Measurements from ENCODE around the gene MAP3K4.

The MAP3K4 gene

DNA sequence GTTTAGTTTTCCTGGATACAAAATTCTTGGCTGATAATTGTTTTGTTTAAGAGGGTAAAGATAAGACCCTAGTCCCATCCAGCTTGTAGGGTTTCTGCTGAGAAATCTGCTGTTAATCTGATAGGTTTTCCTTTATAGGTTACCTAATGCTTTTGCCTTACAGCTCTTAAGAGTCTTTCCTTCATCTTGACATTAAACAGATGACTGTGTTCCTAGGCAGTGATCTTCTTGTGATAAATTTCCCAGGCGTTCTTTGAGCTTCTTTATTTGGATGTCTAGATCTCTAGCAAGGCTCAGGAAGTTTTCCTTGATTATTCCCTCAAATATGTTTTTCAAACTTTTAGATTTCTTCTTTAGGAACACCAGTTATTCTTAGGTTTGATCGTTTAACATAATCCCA is 134.0 kb downstream of the MAP3K4 start:
- DNase-seq (ENCODE audit: low read depth): no peak

DNA sequence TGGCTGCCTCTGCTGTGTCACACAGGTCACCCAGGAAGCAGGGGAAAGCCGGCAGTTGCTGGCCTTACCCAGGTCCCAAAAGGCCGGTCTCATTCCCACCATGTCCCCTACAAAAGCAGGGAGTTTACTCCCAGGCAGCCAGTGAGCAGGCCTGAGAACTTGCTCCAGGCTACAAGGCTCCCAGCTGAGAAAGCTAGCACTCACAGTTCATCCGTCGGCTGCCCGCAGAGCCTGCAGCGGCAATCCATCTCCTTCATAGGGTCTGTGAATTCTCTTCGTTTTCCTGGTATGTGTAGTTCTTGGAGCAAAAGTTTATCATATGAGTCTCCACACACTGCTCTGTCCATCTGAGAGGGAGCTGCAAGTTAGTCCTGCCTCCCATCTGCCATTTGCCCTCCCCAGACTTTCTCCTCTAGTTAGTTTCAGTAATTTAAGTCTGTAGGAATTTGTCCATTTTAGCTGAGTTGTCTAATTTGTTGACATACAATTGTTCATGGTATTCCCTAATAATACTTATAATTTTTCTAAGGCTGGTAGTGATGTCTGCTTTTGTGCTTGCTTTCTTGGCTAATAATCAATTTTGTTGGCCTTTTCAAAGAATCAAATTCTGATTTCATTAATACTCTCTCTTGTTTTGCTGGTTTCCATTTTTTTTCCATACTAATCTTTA is 135.6 kb downstream of the MAP3K4 start:
- no peak for DNase-seq (ENCODE audit: low read depth)

DNA sequence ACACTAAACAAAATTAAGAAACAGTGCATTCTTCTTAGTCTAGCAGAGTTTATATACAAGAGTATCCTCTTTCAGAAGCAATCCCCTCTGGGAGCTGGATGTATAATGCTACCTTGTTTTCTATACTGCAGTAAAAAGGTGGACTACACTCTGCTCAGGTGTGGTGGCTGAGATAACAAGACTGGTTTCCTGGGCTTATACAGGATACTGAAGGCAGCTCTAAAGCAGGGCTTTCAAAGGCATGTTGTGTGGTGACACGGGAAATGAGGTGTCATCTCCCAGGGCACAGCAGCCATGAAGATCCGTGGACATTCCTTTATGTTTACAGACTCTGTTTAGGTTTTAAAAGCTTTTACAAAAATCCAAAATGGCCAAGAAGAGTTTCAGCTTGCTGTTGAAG is 136.7 kb downstream of the MAP3K4 start:
- no peak for DNase-seq (ENCODE audit: low read depth)

DNA sequence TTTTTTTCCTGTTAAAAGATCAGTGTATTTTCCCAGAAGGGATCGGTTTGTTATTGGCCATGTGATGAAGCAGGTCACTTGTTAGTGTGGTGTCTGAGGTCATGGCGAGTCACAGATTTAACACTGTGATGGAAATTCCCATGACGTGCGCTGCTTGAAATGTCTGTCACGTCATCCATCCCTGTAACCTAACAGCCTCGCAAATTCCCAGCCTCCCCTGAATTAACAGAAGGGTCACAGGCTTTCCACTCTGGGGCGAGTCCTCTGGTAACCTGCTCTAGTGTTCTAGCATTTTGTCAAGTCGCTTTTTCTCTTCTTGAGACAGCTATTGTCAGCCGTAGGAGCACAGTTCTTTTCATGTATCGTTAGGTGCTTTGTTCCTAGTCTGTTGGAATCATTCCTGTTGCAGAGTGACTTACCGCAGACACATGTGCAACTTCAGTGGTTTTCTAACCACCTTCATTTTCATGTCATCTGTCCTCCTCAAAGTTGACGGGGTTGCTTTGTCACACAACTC is 137.2 kb downstream of the MAP3K4 start:
- DNase-seq (ENCODE audit: low read depth): peak; percentile 96

DNA sequence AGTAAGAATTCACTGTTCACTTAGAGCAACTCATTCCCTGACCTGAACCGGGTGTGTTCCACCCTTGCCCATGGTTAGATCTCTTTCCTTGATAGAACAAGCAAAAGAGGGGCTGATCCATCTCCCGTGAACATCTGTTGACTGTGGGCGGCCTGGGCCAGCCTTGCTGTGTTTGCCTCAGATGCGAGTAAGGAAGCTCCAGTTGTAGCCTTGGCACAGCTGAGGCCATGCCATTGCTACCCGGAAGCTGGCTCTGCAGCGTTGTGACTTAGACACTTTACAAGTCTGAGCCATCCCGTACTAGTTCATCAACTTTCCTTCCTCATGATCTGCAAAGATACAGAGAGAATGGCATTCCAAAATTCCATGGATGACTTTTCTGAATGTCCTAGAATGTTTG is 139.0 kb downstream of the MAP3K4 start:
- no peak for DNase-seq (ENCODE audit: low read depth)

DNA sequence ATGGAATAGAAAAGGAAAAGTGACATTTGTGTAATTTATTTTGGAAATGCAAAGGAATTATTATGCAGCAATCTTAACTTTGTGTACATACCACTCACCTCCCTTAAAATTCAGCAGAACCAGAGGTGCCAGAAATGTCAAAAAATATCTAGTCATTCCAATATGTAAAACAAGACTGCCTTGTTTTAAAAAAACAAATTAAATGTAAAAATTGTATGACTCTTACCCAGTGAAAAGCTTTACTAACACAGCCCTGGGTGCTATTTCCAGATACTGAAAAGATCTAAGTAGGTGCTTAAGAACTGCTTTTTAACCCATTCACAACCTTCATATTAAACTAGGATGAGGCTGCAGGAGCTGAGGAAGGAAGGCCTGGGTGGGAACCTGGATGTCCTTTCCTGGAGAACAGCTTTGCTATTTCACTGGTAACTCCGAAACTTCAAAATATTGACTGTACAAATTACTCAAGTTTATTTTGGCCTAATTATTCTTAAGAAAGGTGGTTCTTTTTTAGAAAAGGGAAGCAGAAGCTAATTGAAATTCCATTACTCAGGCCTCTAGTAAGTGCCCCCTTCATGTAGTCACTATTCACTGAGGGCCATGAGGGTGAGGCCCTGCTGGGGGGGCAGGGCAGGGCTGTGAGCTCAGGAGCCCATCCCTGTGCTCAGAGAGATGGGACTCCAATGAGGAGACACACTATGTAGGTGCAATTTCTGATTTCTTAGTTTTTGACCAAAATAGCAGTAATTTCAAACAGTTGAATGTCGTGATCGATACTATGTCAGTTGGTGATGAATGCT is 139.6 kb downstream of the MAP3K4 start:
- no peak for DNase-seq (ENCODE audit: low read depth)

DNA sequence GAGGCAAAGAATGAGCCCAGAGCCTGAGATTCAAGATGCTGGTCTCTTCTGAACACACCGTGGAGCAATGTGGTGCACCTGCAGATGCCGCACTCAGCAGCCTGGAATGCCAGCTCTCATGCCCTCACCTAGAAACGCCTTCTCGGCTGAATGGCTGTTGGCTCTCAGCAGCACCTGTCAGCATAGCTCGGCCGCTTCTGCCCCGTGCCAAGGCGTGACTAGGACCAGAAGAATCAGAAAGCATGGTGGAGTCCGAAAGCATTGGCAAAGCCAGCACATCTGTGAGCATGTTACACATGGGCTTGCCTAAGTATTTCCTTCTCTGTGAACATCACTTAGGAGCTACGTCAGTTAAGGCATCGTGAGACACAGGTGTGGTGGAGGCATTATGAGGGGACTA is 140.8 kb downstream of the MAP3K4 start:
- no peak for DNase-seq (ENCODE audit: low read depth)

DNA sequence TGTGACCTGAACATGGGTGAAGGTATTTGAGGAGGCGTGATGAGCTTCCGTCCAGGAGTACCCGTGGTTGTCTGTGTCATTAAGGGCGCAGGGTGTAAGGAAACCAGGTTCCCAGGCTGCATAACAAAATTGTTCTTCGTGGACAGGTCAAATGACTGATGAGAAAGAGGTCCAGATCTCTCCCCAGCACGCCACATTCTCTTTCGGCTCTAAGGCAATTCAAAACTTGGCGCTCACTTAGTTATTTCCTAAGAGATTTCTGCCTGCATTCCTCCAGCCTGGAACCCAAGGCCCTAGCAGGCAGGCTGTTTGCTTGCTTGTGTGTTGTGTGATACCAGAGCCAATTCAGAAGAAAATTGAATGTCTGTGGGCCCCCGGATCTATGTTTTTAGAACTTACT is 142.4 kb downstream of the MAP3K4 start:
- no peak for DNase-seq (ENCODE audit: low read depth)

DNA sequence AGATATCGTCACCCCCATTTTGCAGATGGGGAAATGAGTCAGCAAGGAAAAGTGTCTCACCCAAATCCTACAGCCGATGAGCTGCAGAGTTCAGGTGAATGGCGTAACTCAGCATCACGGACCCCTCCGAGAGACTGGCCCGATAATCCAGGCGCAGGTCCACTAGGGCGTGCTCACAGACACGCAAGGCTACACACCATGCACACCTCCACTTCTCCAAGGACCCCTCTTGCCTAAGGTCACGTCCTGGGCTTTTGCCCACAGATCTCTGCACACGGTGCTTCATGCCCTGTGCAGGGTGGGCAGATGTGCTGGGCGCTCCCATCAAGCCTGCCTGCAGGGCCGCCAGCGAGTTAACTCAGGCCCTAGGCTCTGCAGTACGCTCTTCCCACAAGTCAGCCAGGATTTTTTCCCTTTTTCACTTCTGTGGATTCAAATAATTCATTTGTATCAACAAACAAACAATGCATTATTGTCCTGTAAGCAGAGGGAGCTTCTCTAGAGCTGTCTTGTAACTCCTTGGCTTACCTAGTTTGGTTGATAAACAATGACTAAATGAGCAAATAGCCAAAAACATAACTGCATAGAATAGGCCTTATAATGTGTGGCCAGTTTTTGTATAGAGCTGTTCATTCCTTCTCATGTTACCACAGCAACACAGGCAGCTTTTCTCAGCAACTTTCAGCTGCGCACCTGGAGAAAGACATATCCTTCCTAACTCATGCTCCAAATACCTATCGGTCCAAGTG is 143.2 kb downstream of the MAP3K4 start:
- DNase-seq (ENCODE audit: low read depth): no peak

DNA sequence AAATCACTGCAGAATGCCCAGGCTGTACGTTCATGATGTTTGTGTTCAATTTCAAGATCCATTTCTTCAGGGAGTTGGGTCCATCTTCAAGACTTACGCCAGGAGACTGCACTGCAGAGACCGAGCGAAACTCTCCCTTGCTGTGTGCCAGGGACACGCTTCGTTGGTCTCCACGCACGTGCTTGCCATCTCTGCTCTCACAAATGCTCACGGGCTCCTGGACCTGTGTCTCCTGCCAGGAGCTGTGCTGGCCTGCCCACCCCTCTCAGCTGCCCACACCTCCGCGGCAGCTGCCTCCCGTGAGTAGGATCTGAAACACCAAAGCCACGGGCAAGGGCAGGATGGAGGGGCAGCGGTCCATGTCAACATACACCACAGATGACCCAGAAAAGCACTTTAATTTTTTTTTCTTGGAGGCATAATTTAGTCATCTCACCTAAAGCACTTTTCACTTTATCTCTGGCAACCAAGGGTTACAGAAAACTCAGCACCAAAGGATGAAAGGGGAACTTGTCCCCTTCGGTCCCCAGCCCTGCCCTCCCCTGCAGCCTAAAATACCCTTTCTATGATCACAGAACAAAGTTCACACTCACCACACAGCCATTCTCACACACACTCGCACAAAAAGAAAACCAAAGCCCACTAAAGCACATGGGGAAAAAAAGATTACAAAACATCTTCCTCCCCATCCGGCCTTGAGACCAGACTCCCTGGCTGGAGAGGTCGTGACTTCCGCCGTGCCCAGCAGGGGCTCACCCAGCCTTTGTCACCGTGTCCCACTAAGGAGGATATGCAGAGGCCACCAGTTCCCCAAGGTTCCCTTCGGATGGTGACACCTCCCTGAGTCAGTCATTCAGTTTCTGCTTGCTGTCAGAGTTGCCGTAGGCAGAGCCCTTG is 144.4 kb downstream of the MAP3K4 start:
- DNase-seq (ENCODE audit: low read depth): no peak

DNA sequence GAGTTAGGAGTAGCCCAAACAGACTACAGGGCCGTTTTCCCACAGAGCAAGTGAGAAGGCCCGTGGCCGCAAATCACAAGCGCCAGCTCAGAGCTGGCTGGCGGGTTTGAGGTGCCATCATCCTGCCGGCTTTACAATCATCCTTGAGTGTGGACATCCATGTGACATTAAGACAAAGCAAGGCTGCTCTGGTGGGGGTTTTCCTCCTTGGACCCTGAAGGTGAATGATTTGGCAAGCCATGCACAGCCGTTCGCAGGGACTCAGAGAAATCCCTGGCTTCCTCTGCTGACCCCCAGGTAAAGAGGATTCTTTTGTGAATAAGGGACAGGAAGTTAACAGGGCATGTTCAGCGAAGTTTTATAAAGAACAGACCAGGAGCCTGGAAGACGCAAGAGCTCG is 145.1 kb downstream of the MAP3K4 start:
- DNase-seq (ENCODE audit: low read depth): no peak

DNA sequence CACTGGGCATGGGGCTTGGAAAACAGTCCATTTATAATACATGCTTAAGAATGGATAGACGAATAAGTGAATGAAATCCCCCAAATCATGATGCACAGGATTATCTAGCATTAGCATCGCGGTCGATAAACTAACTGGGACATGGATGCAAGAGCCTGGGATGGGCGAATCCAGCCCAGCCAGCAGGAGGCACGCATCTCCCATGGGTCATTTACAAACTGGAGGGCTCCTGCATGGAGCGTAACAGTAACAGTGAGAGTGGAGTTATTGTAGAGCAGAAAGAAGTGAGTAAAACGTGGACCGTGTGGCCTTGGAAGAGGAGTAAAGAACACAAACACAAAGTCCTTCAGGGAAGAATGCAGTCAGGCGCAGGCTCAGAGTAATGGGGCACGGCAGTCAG is 145.8 kb downstream of the MAP3K4 start:
- no peak for DNase-seq (ENCODE audit: low read depth)

DNA sequence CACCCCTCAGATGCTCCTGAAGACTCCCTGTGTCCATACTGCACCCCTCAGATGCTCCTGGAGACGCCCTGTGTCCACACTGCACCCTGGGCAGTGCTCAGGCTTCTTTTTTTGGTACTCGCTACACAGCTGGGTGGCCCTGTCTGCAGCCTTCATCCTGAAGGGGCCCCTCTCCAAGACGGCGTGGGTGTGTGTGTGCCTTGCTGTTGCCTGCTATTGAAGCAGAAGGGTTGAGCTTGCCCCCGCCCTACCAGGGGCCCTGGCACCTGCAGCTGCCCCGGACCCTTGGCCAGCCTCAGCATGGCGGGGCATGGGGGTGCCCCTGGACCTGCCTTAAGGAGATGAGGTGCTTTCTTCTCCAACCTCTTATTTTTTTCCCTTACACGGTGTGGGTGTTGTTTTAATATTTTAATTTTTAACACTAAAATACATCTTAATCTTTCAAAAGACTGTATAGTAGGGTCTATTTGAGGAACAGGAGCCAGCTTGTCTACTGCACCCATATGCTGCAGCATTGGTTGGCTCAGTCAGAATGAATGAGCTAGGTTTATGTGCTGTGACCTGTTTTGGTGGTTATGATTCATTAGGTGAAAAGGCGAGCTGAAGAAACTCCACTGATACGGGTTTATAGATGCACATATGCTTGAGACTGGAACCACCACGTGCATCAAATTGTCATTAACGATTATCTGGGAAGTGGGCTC is 146.4 kb downstream of the MAP3K4 start:
- peak; percentile 73 for DNase-seq (ENCODE audit: low read depth)

DNA sequence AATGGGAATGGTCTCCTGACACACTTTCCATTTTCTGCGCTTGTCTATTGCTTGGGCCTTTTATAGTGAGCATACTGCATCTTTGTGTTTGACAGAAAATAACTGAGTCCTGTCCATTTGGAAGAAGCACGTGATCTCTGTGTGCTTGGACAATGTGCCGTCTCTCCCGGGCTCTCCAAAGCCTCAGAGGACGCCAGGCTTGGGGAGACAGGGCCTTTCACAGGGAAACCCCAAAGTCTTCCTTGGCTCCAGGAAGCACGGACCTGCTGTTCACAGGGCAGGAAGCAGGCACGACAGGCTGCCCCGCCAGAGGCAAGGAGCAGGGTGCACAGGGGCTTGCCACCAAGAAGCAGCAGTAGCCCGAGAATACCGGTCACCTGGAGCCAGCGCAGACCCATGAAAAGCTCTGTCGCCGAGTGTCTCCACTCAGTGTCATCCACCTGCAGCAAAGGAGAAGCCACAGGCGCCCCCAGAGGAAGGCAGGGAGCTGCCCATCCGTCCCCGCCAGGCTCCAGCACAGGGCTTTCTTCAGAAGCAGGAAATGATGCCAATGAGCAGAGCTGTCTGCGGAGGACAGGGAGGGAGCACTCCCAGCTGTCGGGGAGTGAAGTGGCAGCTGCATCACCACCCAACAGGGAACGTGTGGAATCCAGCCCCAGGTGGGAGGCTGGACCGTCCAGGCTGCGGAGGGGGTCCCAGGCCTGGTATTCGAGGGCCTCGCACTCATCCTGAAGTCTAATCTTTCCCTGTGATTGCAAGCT is 147.2 kb downstream of the MAP3K4 start:
- no peak for DNase-seq (ENCODE audit: low read depth)

DNA sequence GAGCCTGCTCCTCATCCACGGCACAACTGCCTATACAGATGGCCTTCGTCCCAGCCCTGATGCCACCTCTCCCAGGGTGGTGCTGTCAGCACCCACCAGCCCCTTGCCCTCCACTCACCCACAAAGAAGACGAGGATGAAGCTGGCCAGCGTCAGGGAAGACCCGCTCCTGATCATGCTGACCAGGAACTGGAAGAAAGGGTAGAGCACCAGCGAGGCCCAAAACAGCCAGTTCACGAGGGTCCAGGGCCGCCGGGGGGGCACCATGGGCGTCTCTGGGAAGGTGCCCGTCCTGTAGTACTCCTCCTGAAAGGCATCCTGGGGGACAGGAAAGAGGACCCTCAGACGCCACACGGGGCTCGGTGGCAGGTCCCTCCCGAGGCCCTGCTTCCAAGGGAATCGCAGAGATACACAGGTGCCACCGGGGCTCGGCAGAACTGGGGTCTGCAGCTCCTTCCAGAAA is 147.8 kb downstream of the MAP3K4 start:
- no peak for DNase-seq (ENCODE audit: low read depth)

DNA sequence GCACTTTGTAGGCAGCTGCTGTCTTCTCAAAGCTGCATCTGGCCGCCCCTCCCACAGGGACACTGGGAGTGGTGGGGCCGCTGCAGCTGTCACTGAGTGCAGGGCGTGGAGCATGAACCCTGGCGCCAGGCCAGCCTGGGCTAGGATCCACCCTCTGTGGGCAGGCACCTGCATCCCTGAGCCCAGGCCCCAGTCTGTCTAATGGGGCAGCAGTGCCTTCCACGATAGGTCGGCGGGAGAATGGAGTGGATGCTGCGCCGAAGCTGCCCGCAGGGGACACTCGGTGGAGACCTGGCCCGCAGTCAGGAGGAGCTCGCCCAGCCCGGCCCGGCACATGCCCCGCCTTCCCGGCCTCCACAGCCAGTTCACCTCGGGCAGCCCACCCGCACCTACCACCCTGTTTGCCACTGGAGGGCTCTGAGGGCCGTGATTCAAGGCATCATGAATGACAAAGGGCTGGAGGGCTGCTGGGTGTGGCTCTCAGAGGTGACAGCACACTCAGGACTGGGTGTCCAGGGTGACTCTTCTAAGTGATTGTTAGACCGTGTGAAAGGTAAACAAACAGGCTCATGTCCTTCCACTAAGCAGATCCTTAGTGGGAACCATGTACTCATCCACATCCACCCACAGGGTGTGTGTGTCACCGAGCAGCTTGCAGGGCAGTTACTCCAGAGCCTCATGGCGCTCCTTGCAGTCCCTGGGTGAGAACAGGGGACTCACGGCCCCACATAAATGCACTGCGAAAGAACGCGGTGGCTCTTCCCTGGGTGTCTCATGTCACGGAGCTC is 148.4 kb downstream of the MAP3K4 start:
- DNase-seq (ENCODE audit: low read depth): peak; percentile 37

DNA sequence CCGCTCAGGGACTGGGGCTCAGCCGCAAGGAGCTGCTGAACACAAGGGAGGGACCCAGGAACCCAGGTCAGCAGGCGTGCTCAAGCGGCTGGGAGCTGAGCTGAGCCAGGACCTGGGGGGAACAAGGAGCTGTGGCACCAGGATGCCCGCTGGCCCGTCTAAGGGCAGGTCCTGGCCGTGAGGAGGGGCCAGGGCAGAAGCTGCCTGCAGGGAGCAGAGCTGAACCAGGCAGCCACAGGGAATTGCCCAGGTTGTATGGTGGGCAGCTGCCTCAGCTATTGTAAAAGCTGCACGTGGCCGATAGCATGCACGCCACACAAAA is 148.9 kb downstream of the MAP3K4 start:
- no peak for DNase-seq (ENCODE audit: low read depth)

DNA sequence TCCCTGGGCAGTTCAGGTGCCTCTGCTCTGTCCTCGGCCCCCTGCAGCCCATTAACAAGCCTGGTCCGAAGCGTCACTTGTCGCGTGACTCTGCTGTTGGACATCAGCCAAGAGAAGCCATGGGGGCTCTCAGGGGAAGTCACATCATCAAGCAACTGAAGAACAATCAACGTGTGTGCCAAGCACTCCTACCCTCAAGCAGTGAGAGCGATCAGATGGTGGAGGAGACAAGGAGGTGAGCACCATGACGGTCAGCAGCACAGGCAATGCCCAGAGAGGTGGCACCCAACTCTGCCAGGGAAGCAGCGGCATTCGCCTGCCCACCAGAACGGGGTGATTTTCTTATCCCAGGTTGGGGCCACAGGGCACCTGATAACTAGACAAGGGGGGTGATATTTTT is 149.6 kb downstream of the MAP3K4 start:
- DNase-seq (ENCODE audit: low read depth): no peak

DNA sequence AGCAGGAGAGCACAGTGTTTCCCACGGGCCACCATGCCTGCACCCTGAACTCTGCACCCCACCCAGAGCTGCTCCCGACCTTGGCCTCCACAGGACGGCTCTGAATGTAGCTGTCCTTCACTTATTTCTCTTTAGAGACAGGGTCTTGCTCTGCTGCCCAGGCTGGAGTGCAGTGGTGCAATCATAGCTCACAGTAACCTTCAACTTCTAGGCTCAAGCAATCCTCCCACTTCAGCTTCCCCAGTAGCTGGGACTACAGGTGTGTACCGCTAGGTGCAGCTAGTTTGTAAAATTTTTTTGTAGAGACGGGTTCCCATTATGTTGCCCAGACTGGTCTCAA is 151.4 kb downstream of the MAP3K4 start:
- no peak for DNase-seq (ENCODE audit: low read depth)

Data from ELR (cell line).